Measurements from ENCODE around the gene EARS2. TPM values are rescaled to one million over a fixed set of nuclear protein-coding genes. Genes with fewer than 3 reads are reported as not detected.

EARS2 gene
- total RNA-seq, 1 experiment from 2014 or later: 50.1 TPM

DNA sequence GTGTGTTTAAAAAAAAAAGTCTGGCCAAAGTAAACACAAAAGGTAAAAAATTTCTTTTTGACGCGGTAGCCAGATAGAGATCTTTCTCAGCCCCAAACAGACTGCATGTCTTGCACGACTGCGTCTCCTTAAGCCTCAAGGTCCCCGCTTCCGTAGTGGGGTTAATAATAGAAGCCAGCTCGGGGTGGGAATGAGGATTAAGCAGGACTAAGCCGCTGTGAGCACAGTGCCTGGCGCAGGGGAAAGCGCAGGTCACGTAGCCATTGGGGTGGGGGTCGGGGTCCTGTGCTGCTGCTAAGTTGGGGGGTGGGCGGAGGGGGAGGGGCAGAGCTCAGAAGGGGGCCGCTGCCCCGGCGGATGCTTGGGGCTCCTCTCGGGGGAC lies 47.4 kb downstream of the EARS2 start:
- Histone ChIP-seq H2BK5ac (ENCODE audit: insufficient read length, low read length) (no peak overlapping the region), H3K27ac (ENCODE audit: insufficient read length, low read depth, low read length) (no peak overlapping the region), H3K4ac (ENCODE audit: low read depth, low read length) (no peak overlapping the region), H3K4me2 (ENCODE audit: insufficient read depth, insufficient read length, low read length) (peak overlapping the region; percentile 98), H3K23ac (ENCODE audit: insufficient read length, low read depth, low read length) (no peak overlapping the region), H3K23me2 (ENCODE audit: insufficient read length, low read depth, low read length, poor library complexity, severe bottlenecking) (peaks cover 14% of the 10 kb centered on the region), H2BK15ac (ENCODE audit: low read depth, low read length) (no peak overlapping the region), H3K4me1 (ENCODE audit: insufficient read depth, low read length) (peaks cover 2% of the 10 kb centered on the region; the same call in 1 of the 2 replicates), H4K8ac (replicated peaks; ENCODE audit: insufficient read length, low read depth, low read length) (no peak overlapping the region), H3K79me1 (ENCODE audit: insufficient read depth, low read depth, low read length, poor library complexity, severe bottlenecking) (peaks cover 10% of the 10 kb centered on the region), H4K5ac (ENCODE audit: insufficient read length, low read depth, low read length) (no peak overlapping the region), H2BK20ac (ENCODE audit: low read depth, low read length, poor library complexity, severe bottlenecking) (no peak overlapping the region), H2BK12ac (ENCODE audit: insufficient read length, low read depth, low read length) (no peak overlapping the region), H3K9me3 (ENCODE audit: control insufficient read depth, low read depth, low read length) (no peaks in the 10 kb centered on the region), H3K18ac (ENCODE audit: insufficient read length, low read depth, low read length) (no peak overlapping the region), H3K27me3 (ENCODE audit: insufficient read depth, low read length) (no peaks in the 10 kb centered on the region), H4K20me1 (ENCODE audit: control insufficient read depth, insufficient read depth, insufficient read length) (no peaks in the 10 kb centered on the region), H3K14ac (ENCODE audit: insufficient read depth, low read length) (0 out of 2 replicates have a peak overlapping the region, but pooled peaks have one; percentile 97), H2AFZ (ENCODE audit: low read length) (no peak overlapping the region), H4K91ac (ENCODE audit: insufficient read length, low read depth, low read length) (no peak overlapping the region), H2BK120ac (ENCODE audit: low read depth, low read length, poor library complexity, severe bottlenecking) (no peak overlapping the region), H3T11ph (ENCODE audit: low read length) (no peak overlapping the region), H3K56ac (ENCODE audit: insufficient read length, low read depth, low read length) (no peak overlapping the region), H3K9ac (ENCODE audit: extremely low read depth, insufficient read length, low read length) (peak overlapping the region; percentile 91), H2AK5ac (ENCODE audit: insufficient read length, low read length) (no peak overlapping the region), H3K79me2 (ENCODE audit: insufficient read depth, low read length) (peaks cover 37% of the 10 kb centered on the region; the same call in 1 of the 2 replicates)
- Mint-ChIP-seq H3K4me3 (peak overlapping the region; percentile 86 to 88), H3K9me3 (peaks cover 0 to 7% of the 10 kb centered on the region in 2 experiments; a peak in 1 of 5 replicates), H3K4me1 (peaks cover 31 to 34% of the 10 kb centered on the region in 2 experiments), H3K36me3 (ENCODE audit: insufficient read depth in 1 of 3, low read depth in 3 of 3) (peaks cover 11 to 29% (median 27%) of the 10 kb centered on the region in 3 experiments; a peak in 6 of 7 replicates), H3K27me3 (ENCODE audit: low read depth) (no peaks in the 10 kb centered on the region), H3K27ac (peak overlapping the region in 2 of 3 experiments; percentile 63 to 95; a peak in 3 of 7 replicates)
- no peak for DNase-seq
- no CpG with 5 or more reads among the region's 17 CpGs for WGBS (ENCODE audit: extremely low coverage, insufficient read length, low lambda C conversion rate)
- no peak for TF ChIP-seq CTCF (conservative IDR thresholded peaks at IDR 0.05)

Measured in H9 (cell line).